Peyer's patch (tissue), 4 donors: ENCODE measurements around the gene MVP. TPM values are rescaled to one million over a fixed set of nuclear protein-coding genes. Genes with fewer than 3 reads are reported as not detected.
"Not testable (repeated sequence)": the region's sequence is repeated elsewhere in the genome, so short reads cannot be mapped to it uniquely, and the experiment has no call there.

Experiments used
- DNase-seq, 3 donors: peaks; one replicate each; pipeline ENCODE4 v3.0.0-alpha.2; 2017 to 2019
- H3K27ac ChIP-seq, 4 donors: fragments of 200-600 bp; sonication (generic); one replicate each; pipeline ENCODE4 v1.5.1; 2016 to 2019
- H3K27me3 ChIP-seq, 2 donors: fragments of 200-600 bp; sonication (generic); one replicate each; pipeline ENCODE4 v1.5.1; 2019
- H3K36me3 ChIP-seq, 3 donors: fragments of 200-600 bp; sonication (generic); one replicate each; pipeline ENCODE4 v1.5.1; 2016 to 2019
- H3K4me1 ChIP-seq, 4 donors: fragments of 200-600 bp; sonication (generic); one replicate each; pipeline ENCODE4 v1.5.1; 2016 to 2019
- H3K4me3 ChIP-seq, 4 donors: fragments of 200-600 bp; sonication (generic); 1 replicate in 3 of 4; 2 replicates in 1 of 4; pipeline ENCODE4 v1.5.1; 2016 to 2019; ENCODE audit warnings: mild to moderate bottlenecking in 1 of 4
- H3K9me3 ChIP-seq, 4 donors: fragments of 200-600 bp; sonication (generic); one replicate each; pipeline ENCODE4 v1.5.1; 2016 to 2019; ENCODE audit warnings: mild to moderate bottlenecking in 1 of 4
- CTCF ChIP-seq, 6 experiments: fragments of 450-650 bp in 4 of 6; fragments of 200-600 bp in 2 of 6; sonication (generic) in 1 of 6; IDR thresholded peaks; one replicate each; pipeline ENCODE4 v1.5.1; 2017 to 2019; ENCODE audit warnings: antibody characterized with exemption in 6 of 6, mild to moderate bottlenecking in 3 of 6, moderate library complexity in 1 of 6
- POLR2A ChIP-seq, 2 donors: fragments of 450-650 bp; IDR thresholded peaks; one replicate each; pipeline ENCODE4 v1.5.1; 2017; ENCODE audit warnings: antibody characterized with exemption in 2 of 2, mild to moderate bottlenecking in 2 of 2, moderate library complexity in 2 of 2
- total RNA-seq, 4 donors: library from RNA; depleted of rRNA; stranded (reverse); fragments of >200 nt; gene quantifications; one replicate each; pipeline ENCODE4 v1.1.0, GENCODE V29; 2016

MVP gene
- total RNA-seq, 4 donors from 2014 or later = 222 to 709 (median 645) TPM

GRCh38 chr16:29779474-29779873, 40.8 kb upstream of the MVP start:
- no peak for DNase-seq
- Histone ChIP-seq H3K36me3 (peaks cover 0 to 6% (median 0%) of the 10 kb centered on the region in 3 donors), H3K4me3 (peak overlapping the region in 1 of 4 donors; percentile 16), H3K9me3 (no peaks in the 10 kb centered on the region), H3K27me3 (no peaks in the 10 kb centered on the region), H3K27ac (peak overlapping the region in 2 of 4 donors; percentile 34 to 59), H3K4me1 (no peaks in the 10 kb centered on the region)
- TF ChIP-seq POLR2A (IDR thresholded peaks at IDR 0.05) (no peak), CTCF (IDR thresholded peaks at IDR 0.05) (no peak)

GRCh38 chr16:29783094-29783953, 36.9 kb upstream of the MVP start:
- not testable (repeated sequence) for H3K27me3 ChIP-seq, H3K27ac ChIP-seq, H3K9me3 ChIP-seq, H3K36me3 ChIP-seq, H3K4me3 ChIP-seq, H3K4me1 ChIP-seq, DNase-seq

- Histone ChIP-seq H3K27me3 (no peaks in the 10 kb centered on the region), H3K9me3 (no peaks in the 10 kb centered on the region), H3K4me3 (no peak overlapping the region), H3K36me3 (peaks cover 0 to 5% (median 0%) of the 10 kb centered on the region in 3 donors), H3K4me1 (peaks cover 0 to 5% (median 0%) of the 10 kb centered on the region in 4 donors), H3K27ac (no peak overlapping the region)
- TF ChIP-seq POLR2A (IDR thresholded peaks at IDR 0.05) = no peak
- no peak for TF ChIP-seq CTCF (IDR thresholded peaks at IDR 0.05)
- no peak for DNase-seq
These were observed 36.1 kb upstream of the MVP start for GRCh38 chr16:29784157-29784556.

- Histone ChIP-seq H3K9me3 (no peaks in the 10 kb centered on the region), H3K27ac (peak overlapping the region in 1 of 4 donors; percentile 28), H3K4me1 (peaks cover 0 to 5% (median 2%) of the 10 kb centered on the region in 4 donors), H3K27me3 (no peaks in the 10 kb centered on the region), H3K4me3 (peak overlapping the region; percentile 0 to 18 (median 6)), H3K36me3 (no peaks in the 10 kb centered on the region)
- TF ChIP-seq POLR2A (IDR thresholded peaks at IDR 0.05) (no peak), CTCF (IDR thresholded peaks at IDR 0.05) (peak; percentile 60 to 84 (median 70))
- DNase-seq = peak; percentile 65 to 85 (median 76)
These were observed 35.3 kb upstream of the MVP start for GRCh38 chr16:29784901-29785500.

GRCh38 chr16:29787155-29787554, 33.1 kb upstream of the MVP start:
- H3K27ac ChIP-seq, H3K9me3 ChIP-seq, H3K4me3 ChIP-seq, H3K27me3 ChIP-seq, DNase-seq, H3K36me3 ChIP-seq: not testable (repeated sequence)
- H3K4me1 ChIP-seq = peaks cover 0 to 14% (median 7%) of the 10 kb centered on the region in 4 donors

GRCh38 chr16:29789775-29790182, 30.5 kb upstream of the MVP start:
- H3K27ac ChIP-seq = peak overlapping the region; percentile 70 to 88 (median 82)
- DNase-seq = no peak
- peaks cover 0 to 23% (median 7%) of the 10 kb centered on the region in 4 donors for H3K4me1 ChIP-seq
- no peaks in the 10 kb centered on the region for H3K27me3 ChIP-seq
- no peaks in the 10 kb centered on the region for H3K36me3 ChIP-seq
- TF ChIP-seq CTCF (IDR thresholded peaks at IDR 0.05) = no peak
- TF ChIP-seq POLR2A (IDR thresholded peaks at IDR 0.05) = no peak
- no peaks in the 10 kb centered on the region for H3K9me3 ChIP-seq
- peak overlapping the region; percentile 37 to 93 (median 81) for H3K4me3 ChIP-seq
